Measurements from ENCODE around the gene B3GALNT1.
"Not testable (repeated sequence)": the region's sequence is repeated elsewhere in the genome, so short reads cannot be mapped to it uniquely, and the experiment has no call there.

B3GALNT1 gene

GRCh38 chr3:161072751-161073150, 32.4 kb downstream of the B3GALNT1 start:
- DNase-seq = no peak

GRCh38 chr3:161072211-161072621, 32.9 kb downstream of the B3GALNT1 start:
- no peak for DNase-seq

- DNase-seq = no peak
Observed at GRCh38 chr3:161070980-161071663, 34.0 kb downstream of the B3GALNT1 start.

GRCh38 chr3:161070252-161070930, 34.8 kb downstream of the B3GALNT1 start:
- DNase-seq = no peak

GRCh38 chr3:161069511-161070251, 35.5 kb downstream of the B3GALNT1 start:
- DNase-seq = peak; percentile 60

- DNase-seq = no peak
Observed at GRCh38 chr3:161067335-161067734, 37.8 kb downstream of the B3GALNT1 start.

- DNase-seq = no peak
Observed at GRCh38 chr3:161066930-161067329, 38.2 kb downstream of the B3GALNT1 start.

GRCh38 chr3:161064413-161064812, 40.7 kb downstream of the B3GALNT1 start:
- no peak for DNase-seq

- no peak for DNase-seq
Observed at GRCh38 chr3:161054860-161055604, 50.1 kb downstream of the B3GALNT1 start.

GRCh38 chr3:161051856-161052255, 53.3 kb downstream of the B3GALNT1 start:
- no peak for DNase-seq

- no peak for DNase-seq
Observed at GRCh38 chr3:161050935-161051334, 54.2 kb downstream of the B3GALNT1 start.

- no peak for DNase-seq
Observed at GRCh38 chr3:161049683-161050248, 55.4 kb downstream of the B3GALNT1 start.

GRCh38 chr3:161043336-161044035, 61.7 kb downstream of the B3GALNT1 start:
- DNase-seq = no peak

- no peak for DNase-seq
Observed at GRCh38 chr3:161042023-161042501, 63.1 kb downstream of the B3GALNT1 start.

GRCh38 chr3:161038725-161039124, 66.4 kb downstream of the B3GALNT1 start:
- peak; percentile 62 for DNase-seq

- no peak for DNase-seq
Observed at GRCh38 chr3:161035711-161036110, 69.4 kb downstream of the B3GALNT1 start.

GRCh38 chr3:161034913-161035550, 70.1 kb downstream of the B3GALNT1 start:
- DNase-seq = not testable (repeated sequence)
